CD14-positive monocyte (primary cell): Measurements from ENCODE around the gene UBE2H. TPM values are rescaled to one million over a fixed set of nuclear protein-coding genes. Genes with fewer than 3 reads are reported as not detected.

Experiments
- DNase-seq, 3 donors: peaks; one replicate each; pipeline ENCODE4 v3.0.0-alpha.2; 2011 to 2022
- H2AFZ ChIP-seq: 2 replicates; pipeline ENCODE4 v1.6.0; 2012; ENCODE audit warnings: mild to moderate bottlenecking, low read depth, low read length, inconsistent platforms; ENCODE audit not compliant: insufficient read depth, poor library complexity, severe bottlenecking
- H3K27ac ChIP-seq, 2 donors: 1 replicate in 1 of 2; 2 replicates in 1 of 2; pipeline ENCODE4 v1.5.1; 2012 to 2013; ENCODE audit warnings: low read length in 2 of 2, control low read depth in 1 of 2, inconsistent platforms in 1 of 2, low read depth in 1 of 2, mild to moderate bottlenecking in 1 of 2
- H3K27me3 ChIP-seq, 2 donors: one replicate each; pipeline versions ENCODE4 v1.6.0 to v1.6.1; 2011 to 2013; ENCODE audit warnings: low read length in 2 of 2; ENCODE audit not compliant: control insufficient read depth in 2 of 2, insufficient read depth in 2 of 2
- H3K36me3 ChIP-seq, 2 donors: replicated peaks in 1 of 2; 1 replicate in 1 of 2; 2 replicates in 1 of 2; pipeline versions ENCODE4 v1.5.1 to v1.6.1; 2012 to 2013; ENCODE audit warnings: low read length in 2 of 2, control low read depth in 1 of 2, inconsistent platforms in 1 of 2, mild to moderate bottlenecking in 1 of 2; ENCODE audit not compliant: insufficient read depth in 2 of 2, control insufficient read depth in 1 of 2
- H3K4me1 ChIP-seq, 2 donors: 1 replicate in 1 of 2; 2 replicates in 1 of 2; pipeline versions ENCODE4 v1.5.1 to v1.6.1; 2012 to 2013; ENCODE audit warnings: low read length in 2 of 2, control low read depth in 1 of 2, inconsistent platforms in 1 of 2, mild to moderate bottlenecking in 1 of 2, moderate library complexity in 1 of 2; ENCODE audit not compliant: insufficient read depth in 2 of 2, control insufficient read depth in 1 of 2
- H3K4me2 ChIP-seq: replicated peaks from 2 replicates; pipeline ENCODE3; 2012; ENCODE audit warnings: low read length, moderate library complexity, mild to moderate bottlenecking; ENCODE audit not compliant: poor library complexity, severe bottlenecking; ENCODE audit errors: extremely low read depth
- H3K4me3 ChIP-seq, 3 experiments: fragments of 200-600 bp in 1 of 3; sonication (generic) in 1 of 3; replicated peaks in 1 of 3; 1 replicate in 2 of 3; 2 replicates in 1 of 3; pipeline ENCODE4 v1.5.1; 2011 to 2013; ENCODE audit warnings: low read length in 3 of 3, mild to moderate bottlenecking in 3 of 3, control low read depth in 2 of 3, low read depth in 2 of 3, inconsistent platforms in 1 of 3, moderate library complexity in 1 of 3
- H3K79me2 ChIP-seq: 2 replicates; pipeline ENCODE4 v1.6.0; 2012; ENCODE audit warnings: mild to moderate bottlenecking, control low read depth, inconsistent platforms, low read length, moderate library complexity; ENCODE audit not compliant: insufficient read depth
- H3K9ac ChIP-seq: 2 replicates; pipeline ENCODE4 v1.6.0; 2017; ENCODE audit warnings: low read length, mild to moderate bottlenecking; ENCODE audit not compliant: insufficient read depth, poor library complexity, severe bottlenecking
- H3K9me3 ChIP-seq, 2 donors: replicated peaks in 1 of 2; 1 replicate in 1 of 2; 2 replicates in 1 of 2; pipeline versions ENCODE4 v1.5.1 to v1.6.1; 2012 to 2013; ENCODE audit warnings: low read length in 2 of 2, control low read depth in 1 of 2; ENCODE audit not compliant: control insufficient read depth in 1 of 2, insufficient read depth in 1 of 2
- H4K20me1 ChIP-seq: 2 replicates; pipeline ENCODE4 v1.6.0; 2012; ENCODE audit warnings: mild to moderate bottlenecking, low read length, control low read depth, moderate library complexity; ENCODE audit not compliant: insufficient read depth
- H3K27ac Mint-ChIP-seq, 7 donors: one replicate each; pipeline ENCODE4 v1.8.0; 2020; ENCODE audit warnings: mild to moderate bottlenecking in 7 of 7, mixed read lengths in 7 of 7, moderate library complexity in 6 of 7, inconsistent platforms in 2 of 7
- H3K27me3 Mint-ChIP-seq, 3 donors: one replicate each; pipeline ENCODE4 v1.8.0; 2021 to 2022; ENCODE audit warnings: low read depth in 3 of 3, mild to moderate bottlenecking in 3 of 3, mixed read lengths in 3 of 3, moderate library complexity in 3 of 3, inconsistent platforms in 1 of 3
- H3K36me3 Mint-ChIP-seq, 2 donors: one replicate each; pipeline ENCODE4 v1.8.0; 2020; ENCODE audit warnings: mixed read lengths in 2 of 2, inconsistent platforms in 1 of 2, mild to moderate bottlenecking in 1 of 2
- H3K4me1 Mint-ChIP-seq: one replicate; pipeline ENCODE4 v1.8.0; 2020; ENCODE audit warnings: mild to moderate bottlenecking, mixed read lengths
- H3K4me3 Mint-ChIP-seq, 2 donors: one replicate each; pipeline ENCODE4 v1.8.0; 2020; ENCODE audit warnings: mild to moderate bottlenecking in 2 of 2, mixed read lengths in 2 of 2, moderate library complexity in 1 of 2
- H3K9me3 Mint-ChIP-seq, 7 donors: one replicate each; pipeline ENCODE4 v1.8.0; 2020 to 2022; ENCODE audit warnings: mixed read lengths in 7 of 7, mild to moderate bottlenecking in 6 of 7, moderate library complexity in 6 of 7, inconsistent platforms in 2 of 7
- CTCF ChIP-seq: fragments of 200-600 bp; IDR thresholded peaks from one replicate; pipeline ENCODE4 v1.8.0; 2022; ENCODE audit warnings: antibody characterized with exemption, mild to moderate bottlenecking
- WGBS: methylation state at CpG from one replicate; pipeline ENCODE4 v1.1.5; 2013; ENCODE audit warnings: missing lambda C conversion rate; ENCODE audit not compliant: insufficient coverage; 5-methylcytosine and 5-hydroxymethylcytosine counted together
- intact Hi-C, 2 donors: fragments of 100-400 bp; cut with micrococcal nuclease; formaldehyde crosslinking; loops; one replicate each; pipeline versions ENCODE4 v1.15.0 to v1.15.1; 2023
- polyA plus RNA-seq, 3 donors: library from polyadenylated mRNA; depleted of rRNA in 1 of 3; unstranded in 2 of 3; stranded (reverse) in 1 of 3; fragments of 300-500 nt in 2 of 3; fragments of >200 nt in 1 of 3; fragmentation: Illumina TruSeq in 2 of 3; gene quantifications; 1 replicate in 2 of 3; 2 replicates in 1 of 3; pipeline ENCODE4 v1.2.3, GENCODE V29; 2012 to 2021

Gene UBE2H
- polyA plus RNA-seq, 3 donors: 12.6 to 26.0 (median 16.0) TPM

DNA sequence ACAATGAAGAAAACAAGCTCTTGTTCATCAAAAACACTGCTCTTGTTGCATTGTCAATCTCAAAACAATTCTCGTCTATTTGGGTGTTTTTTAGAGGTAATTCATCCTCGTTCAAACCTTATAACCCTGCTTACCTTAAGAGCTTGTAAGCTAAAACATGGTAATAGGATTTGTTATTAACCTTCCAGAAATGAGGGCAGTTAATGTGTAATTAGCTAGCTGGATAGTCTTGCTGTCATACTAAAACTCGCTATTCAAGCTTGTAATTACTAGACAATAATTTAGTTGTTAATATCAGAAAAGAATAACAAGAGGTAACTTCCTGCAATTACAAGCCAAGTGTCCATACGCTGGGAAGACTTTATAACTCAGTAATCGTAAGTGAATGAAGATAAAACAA is 101.6 kb downstream of the UBE2H start:
- no peaks in the 10 kb centered on the region for H3K27me3 ChIP-seq
- peaks cover 34 to 40% of the 10 kb centered on the region in 2 donors for H3K36me3 Mint-ChIP-seq
- no peaks in the 10 kb centered on the region for H3K9me3 ChIP-seq
- peaks cover 72% of the 10 kb centered on the region for H4K20me1 ChIP-seq
- no peak overlapping the region for H3K4me2 ChIP-seq
- no peak overlapping the region for H3K9ac ChIP-seq
- no peak for TF ChIP-seq CTCF
- no peak overlapping the region for H2AFZ ChIP-seq
- H3K4me3 Mint-ChIP-seq: no peak overlapping the region
- H3K4me1 Mint-ChIP-seq: peaks cover 24% of the 10 kb centered on the region
- no peak for DNase-seq
- no peaks in the 10 kb centered on the region for H3K9me3 Mint-ChIP-seq
- H3K27me3 Mint-ChIP-seq: no peaks in the 10 kb centered on the region
- WGBS: no CpG with 5 or more reads among the region's 5 CpGs
- peaks cover 11 to 15% of the 10 kb centered on the region in 2 donors for H3K4me1 ChIP-seq
- H3K27ac Mint-ChIP-seq: no peak overlapping the region
- H3K4me3 ChIP-seq: no peak overlapping the region
- H3K79me2 ChIP-seq: no peaks in the 10 kb centered on the region
- no peak overlapping the region for H3K27ac ChIP-seq
- intact Hi-C loops: no loop called here
- H3K36me3 ChIP-seq: peaks cover 0 to 20% of the 10 kb centered on the region in 2 donors

- peaks cover 29 to 33% of the 10 kb centered on the region in 2 donors for H3K4me1 ChIP-seq
- no peak overlapping the region for H3K9ac ChIP-seq
- H3K9me3 ChIP-seq: no peaks in the 10 kb centered on the region
- TF ChIP-seq CTCF: no peak
- Mint-ChIP-seq H3K4me3 (no peak overlapping the region), H3K27ac (no peak overlapping the region), H3K4me1 (peaks cover 36% of the 10 kb centered on the region), H3K9me3 (no peaks in the 10 kb centered on the region), H3K36me3 (peaks cover 22 to 28% of the 10 kb centered on the region in 2 donors), H3K27me3 (no peaks in the 10 kb centered on the region)
- H3K79me2 ChIP-seq: no peaks in the 10 kb centered on the region
- no peaks in the 10 kb centered on the region for H3K27me3 ChIP-seq
- no peak overlapping the region for H3K4me3 ChIP-seq
- peaks cover 0 to 9% of the 10 kb centered on the region in 2 donors for H3K36me3 ChIP-seq
- no peak for DNase-seq
- WGBS: no CpG with 5 or more reads among the region's 2 CpGs
- H3K27ac ChIP-seq: no peak overlapping the region
- intact Hi-C loops: loop anchor here in 1 of 2 donors (10.0 kb wide), 1 partner anchor 106 kb away; the partner anchor contains the start of gene UBE2H
- H2AFZ ChIP-seq: no peak overlapping the region
- peaks cover 72% of the 10 kb centered on the region for H4K20me1 ChIP-seq
- H3K4me2 ChIP-seq: no peak overlapping the region
These were observed 104.3 kb downstream of the UBE2H start for GRCh38 chr7:129848436-129848835.
